Measurements from ENCODE around the gene HPCAL1.

- TF ChIP-seq POLR2A (IDR thresholded peaks at IDR 0.05), result no peak
- TF ChIP-seq CTCF (IDR thresholded peaks at IDR 0.05), result no peak
Measured at GRCh38 chr2:10471046-10471571, 168.4 kb downstream of the HPCAL1 start.
